COR-L47 (cell line): ENCODE results near the gene RAD23B.

Experiments used
- DNase-seq: peaks from one replicate; lab custom pipeline; 2025; lab: John Stamatoyannopoulos, UW

The RAD23B gene

DNA sequence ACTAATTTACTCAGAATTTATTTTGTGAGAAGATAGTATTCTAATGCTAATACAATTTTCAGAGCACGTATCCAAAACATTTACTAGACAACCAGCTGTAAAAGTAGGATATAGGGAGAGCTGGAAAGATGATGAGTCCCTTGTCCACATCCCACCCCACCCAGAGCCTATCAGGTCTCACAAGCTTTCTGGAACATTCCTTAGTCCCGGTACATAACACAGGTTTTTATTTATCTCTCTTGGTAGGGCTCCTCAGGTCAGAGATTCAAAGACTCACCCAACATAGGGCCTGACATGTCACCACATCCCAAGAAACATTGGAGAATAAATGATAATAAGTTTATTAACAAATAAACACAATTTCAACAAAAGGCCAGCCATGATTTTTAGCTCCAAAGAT lies 13.8 kb upstream of the RAD23B start:
- no peak for DNase-seq

DNA sequence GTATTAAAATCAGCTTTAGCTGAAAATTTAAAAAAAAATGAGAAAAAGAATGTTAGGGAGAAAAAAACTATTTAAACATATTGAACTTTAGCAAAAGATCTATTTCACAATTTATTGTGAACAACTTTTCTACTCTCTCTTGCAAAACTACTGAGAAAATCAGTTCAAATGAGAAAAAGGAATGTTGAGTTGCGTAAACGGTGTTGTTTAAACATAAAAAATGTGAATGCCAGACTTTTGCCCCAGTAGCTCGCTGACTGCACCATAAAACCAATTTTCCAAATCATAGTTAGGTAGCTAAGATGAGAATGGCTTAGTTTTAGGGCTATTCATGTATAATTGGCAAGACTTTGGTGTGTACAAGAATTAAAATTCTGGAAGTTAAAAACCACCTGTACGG lies 13.4 kb upstream of the RAD23B start:
- no peak for DNase-seq

DNA sequence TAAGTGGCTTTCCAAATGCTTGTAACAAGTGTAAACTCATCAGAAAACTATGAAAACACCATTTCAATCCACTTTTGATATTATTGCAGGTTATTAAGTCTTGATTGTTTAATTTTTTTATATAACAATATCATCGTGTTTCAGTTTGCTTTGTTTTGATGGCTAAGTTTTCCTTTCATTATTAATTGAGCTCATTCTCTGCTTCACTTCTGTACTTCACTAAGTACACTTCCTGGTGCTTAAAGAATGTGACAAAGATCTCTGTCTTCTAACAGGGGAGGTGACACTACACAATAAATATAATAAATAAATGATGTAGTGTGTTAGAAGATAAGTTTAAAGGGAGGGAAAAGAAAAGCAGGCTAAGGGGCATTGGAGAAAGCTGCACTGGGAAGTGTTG lies 13.0 kb upstream of the RAD23B start:
- DNase-seq, result no peak

DNA sequence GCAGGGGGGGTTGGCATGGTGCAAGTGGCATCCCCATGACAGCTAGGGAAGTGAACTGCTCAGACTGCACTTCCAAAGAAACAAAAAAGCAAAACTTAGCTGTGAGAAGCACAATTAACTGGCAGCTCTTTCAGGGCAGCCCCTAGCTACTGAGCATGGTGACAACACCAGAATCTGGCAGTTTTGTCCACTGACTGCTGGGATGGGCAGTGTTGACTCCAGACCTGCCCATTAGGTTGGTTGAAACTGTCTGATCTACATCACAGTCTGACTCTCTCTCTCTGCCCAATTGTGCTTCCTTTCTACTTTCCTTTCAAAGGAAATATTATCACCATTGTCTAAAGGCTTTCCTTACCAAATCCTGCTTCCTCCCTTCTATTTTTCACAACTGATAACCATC lies 12.5 kb upstream of the RAD23B start:
- no peak for DNase-seq

DNA sequence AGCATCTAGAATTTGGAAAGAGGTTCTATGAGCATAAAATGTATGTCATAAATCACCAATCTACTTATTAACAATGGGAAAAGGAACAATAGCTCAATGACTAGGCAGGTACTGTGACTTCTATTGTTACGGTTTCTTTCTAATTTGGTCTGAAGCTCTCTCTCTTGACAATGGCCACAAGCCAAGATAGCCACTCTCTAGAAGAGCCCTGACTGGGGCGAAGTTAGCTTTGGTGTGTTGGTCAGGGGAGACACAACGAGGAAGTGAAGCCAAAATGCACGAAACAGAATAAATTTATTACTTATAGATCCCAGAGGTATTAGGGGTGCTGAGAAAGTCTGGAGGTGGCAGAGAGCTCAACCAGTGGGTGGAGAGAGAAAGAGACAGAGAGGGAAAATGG lies 9.4 kb upstream of the RAD23B start:
- DNase-seq, result peak; percentile 65

DNA sequence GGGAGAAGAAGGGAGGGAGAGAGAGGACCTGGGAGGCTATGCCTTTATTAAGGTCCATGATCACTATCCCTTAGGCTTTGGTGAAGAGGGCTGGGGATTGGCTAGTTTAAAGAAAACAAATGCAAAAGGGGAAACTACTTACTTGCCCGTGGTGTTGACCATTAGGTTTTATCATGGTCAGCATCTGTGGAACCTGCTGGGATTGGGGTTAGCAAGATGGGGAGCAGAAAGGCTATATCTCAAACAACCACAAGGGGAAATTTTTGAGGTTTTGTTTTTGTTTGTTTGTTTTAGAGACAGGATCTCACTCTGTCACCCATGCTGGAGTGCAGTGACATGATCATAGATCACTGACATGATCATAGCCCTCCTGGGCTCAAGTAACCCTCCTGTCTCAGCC lies 9.0 kb upstream of the RAD23B start:
- no peak for DNase-seq

DNA sequence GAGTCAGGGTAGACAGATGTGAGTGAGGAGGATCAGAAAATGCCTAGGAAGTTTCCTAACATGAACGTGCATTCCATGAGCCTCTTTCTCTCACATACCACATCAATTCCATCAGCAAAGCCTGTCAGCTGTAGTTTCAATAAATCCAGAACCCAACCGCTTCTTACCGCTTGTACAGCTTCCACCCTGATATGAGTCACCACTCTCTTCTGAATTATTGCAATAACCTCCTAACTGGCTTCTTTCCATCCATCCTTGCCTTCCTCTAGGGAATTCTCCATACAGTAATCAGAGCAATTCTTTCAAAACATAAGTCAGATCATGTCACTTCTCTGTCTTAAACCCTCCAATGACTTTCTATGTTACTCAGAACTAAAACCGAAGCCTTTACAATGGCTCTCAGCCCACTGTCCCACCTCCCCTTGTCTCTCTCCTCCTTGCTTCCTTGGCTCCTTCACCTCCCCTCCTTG lies 8.1 kb upstream of the RAD23B start:
- no peak for DNase-seq

DNA sequence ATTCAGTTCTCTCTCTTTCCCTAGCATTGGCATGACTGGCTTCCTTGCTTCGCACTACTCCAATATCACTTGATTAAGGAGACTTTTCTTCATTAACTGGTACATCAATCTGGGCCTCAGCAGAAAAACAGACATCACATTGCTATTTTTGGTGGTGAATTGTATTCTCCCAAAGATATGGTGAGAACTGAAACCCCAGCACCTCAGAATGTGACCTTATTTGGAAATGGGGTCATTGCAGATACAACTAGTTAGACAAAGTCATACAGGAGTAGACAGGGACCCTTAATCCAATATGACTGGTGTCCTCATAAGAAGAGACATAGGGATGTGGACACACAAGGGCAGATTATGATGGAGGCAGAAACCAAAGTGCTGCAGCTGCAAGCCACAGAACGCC lies 7.5 kb upstream of the RAD23B start:
- DNase-seq, result no peak

DNA sequence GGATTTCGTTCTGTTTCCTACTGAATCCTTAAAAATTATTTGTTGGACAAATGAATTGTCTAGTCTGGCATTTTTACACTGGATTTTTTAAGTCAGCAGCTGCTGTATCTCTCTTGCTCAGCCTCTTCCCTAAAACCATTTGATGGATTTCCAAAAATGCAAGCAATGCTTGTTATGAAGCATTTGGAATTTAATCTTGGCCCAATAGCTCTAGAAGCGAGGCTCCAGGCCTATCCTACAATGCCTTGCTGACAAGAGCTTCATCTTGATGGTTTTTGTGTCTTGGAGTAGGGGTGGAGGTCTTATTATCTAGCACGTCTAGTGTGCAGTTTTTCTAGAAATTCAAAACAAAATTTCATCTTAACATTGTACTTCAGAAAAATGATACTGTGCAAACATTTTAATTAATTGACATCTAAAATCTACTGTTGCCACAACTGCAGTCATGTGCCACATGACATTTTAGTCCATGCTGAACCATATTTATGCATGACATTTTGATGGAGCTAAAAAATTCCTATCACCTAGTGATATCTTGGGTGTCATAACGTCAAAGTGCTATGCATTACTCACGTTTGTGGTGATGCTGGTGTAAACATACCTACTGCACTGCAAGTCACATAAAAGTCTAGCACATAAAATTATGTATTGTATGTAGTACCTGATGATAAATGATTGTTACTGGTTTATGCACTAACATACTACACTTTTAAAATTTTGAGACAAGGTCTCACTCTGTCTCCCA lies 5.9 kb upstream of the RAD23B start:
- DNase-seq, result no peak

DNA sequence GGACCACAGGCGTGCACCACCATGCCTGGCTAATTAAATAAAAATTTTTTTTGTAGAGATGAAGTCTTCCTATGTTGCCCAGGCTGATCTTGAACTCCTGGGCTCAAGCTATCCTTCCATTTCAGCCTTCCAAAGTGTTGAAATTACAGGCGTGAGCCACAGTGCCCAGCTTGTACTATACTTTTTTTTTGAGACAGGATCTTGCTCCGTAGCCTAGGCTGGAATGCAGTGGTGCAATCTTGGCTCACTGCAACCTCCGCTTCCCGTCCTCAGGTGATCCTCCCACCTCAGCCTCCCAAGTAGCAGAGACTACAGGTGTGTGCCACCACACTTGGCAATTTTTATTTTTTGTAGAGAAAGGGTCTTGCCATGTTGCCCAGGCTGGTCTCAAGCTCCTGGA lies 5.3 kb upstream of the RAD23B start:
- no peak for DNase-seq

DNA sequence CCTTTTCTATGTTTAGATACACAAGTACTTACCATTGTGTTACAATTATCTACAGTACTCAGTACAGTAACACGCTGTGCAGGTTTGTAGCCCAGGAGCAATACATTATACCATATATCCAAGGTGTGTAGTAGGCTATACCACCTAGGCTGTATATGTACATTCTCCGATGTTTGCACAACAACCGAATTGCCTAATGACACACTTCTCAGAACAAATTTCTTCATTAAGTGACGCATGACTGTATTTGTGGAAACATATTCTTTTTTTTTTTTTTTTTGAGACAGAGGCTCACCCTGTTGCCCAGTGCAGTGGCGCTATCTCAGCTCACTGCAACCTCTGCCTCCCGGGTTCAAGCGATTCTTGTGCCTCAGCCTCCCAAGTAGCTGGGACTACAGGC lies 4.0 kb upstream of the RAD23B start:
- no peak for DNase-seq

DNA sequence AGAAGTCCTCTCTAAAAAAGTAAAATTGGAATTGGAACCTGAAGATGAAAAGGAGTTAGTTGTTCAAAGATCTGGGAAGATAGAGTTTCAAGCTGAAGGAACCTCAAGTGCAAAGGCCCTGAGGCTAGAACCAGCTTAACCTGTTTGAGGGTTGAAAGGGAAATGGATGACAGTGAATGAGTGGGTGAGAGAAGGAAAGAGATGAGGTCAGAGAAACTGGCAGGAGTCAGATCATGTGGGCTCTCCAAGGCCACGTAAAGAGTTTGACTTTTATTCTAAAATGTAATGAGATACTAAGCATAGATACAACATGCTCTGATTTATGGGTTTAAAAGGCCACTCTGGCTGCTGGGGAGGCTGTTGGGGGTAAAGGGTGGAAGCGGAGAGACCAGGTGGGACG lies 2.5 kb upstream of the RAD23B start:
- no peak for DNase-seq

DNA sequence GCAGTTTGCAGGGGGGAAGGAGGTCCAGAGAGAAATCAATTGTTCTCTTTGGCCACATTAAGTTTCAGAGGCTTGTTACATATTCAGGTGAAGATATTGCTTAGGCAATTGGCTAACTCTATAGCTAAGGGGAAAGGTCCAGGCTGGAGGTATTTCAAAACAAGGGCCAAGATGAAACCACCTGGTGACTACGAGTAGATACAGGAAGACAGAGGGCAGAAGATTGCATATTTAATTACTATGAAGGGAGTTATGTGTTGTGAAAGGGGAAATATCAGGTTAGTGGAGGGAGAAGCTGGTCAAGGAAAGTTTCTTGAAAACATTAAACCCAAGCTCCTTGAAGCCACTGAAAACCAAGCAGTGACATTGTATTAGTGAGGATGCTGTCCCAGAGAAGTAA lies 1.9 kb upstream of the RAD23B start:
- DNase-seq, result no peak

DNA sequence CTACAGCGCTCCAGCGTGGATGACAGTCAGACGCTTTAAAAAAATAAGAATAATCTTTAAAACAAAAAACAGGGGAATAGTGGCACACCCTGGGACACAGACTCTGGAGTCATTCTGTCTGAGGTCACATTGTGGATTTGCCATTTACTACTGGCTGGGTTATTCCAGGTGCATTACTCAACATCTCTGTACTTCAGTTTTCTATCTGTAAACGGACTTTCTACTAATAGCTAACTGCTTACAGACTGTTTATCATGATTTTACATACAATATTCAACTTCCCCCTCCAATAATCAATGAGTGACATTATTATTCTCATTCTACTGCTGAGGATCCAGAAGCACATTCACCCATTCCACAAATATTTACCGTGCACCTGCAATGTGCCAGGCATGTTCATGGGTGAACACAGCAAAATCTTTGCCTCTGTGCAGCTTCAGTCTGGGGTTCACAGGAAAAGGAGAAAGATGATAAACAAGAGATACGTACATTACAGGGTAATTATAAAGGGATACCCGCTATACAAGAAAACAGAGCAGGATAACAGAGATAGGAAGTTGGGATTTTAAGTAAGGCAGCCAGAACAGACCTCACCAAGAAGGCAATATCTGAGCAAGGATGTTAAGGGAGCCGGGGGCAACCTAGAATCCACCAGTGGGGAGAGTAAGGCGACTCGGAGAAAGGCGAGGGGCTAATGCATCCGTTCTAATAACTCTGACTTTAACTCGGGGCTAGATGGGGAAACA lies 984 bp upstream of the RAD23B start:
- no peak for DNase-seq

DNA sequence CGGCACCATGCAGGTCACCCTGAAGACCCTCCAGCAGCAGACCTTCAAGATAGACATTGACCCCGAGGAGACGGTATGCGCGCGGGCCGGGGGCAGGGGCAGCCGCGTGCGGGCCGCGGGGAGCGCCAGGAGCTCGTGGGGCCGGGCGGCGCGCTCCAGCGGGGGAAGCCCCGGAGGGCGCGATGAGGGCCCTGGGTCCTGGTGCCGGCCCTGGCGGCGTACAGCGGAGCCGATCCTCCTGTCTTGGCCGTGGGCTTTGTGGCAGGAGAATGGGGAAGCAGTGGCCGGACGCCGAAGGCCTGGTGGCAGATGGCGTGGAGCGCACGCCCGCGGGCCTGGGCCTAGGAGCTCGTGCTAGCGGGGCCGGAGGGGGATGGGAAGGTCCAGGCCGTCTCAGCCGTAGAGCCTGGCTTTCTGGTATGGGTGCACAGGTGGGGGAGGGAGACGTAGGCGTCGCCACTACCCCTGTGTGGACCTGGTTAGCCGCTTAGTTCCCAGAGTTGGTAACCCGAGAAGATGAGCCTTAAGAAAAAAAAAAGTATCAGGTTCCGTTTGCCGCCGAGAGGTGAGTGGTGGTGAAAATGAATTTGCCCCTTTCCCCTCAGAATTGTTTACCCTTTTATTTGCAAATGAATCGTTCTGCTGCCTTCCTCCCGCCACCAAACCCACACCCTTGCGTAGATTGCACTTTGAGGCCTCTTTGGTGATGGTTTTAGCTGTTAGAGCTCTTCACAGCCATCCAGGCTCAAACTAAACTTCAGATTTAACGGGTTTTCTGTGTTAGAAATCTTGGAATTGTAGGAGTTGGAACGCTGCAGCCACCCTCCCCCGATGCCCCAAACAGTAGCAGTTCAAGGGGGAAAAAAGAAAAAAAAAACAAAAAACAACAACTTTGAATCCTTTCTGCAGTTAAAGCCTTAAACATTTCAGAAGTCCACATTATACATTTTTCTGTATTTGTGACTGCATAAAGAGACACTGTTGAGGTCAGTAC lies 841 bp downstream of the RAD23B start:
- peak; percentile 70 for DNase-seq

DNA sequence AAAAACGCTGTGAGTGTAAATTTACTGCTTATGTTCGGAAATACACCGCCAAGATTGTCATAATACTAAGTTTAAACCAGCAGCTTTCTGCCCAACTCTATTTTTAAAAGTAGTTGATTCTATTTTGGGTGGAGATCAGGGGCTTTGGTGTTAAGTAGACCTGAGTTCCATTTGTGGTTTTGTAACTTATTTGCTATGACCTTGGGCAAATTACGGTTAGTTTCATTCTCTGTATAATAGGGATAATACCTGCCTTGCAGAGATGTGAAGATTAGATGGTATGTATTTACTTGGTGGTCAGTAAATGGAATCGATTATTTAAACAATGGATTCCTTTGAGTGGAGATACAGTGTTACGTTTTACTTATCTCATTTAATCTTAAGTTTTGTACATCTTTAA lies 1.6 kb downstream of the RAD23B start:
- DNase-seq, result no peak

DNA sequence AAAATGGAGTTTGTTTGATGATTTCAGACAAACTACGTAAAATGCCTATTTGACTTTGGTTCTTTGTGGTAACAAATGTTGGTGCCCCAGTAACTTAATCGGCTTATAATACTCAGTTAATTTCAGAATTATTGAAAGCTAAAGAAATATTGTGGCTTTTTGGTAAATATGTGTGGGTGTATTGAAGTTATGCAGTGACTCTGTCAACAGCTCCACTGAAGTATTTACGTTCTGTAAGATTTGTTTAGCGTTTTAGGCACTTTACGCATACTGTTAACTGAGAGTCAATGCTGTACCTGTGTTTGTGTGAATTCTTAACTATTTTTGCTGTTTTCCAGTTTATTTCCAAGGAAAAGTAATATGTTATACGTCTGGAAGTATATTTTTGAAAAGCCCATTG lies 2.2 kb downstream of the RAD23B start:
- no peak for DNase-seq

DNA sequence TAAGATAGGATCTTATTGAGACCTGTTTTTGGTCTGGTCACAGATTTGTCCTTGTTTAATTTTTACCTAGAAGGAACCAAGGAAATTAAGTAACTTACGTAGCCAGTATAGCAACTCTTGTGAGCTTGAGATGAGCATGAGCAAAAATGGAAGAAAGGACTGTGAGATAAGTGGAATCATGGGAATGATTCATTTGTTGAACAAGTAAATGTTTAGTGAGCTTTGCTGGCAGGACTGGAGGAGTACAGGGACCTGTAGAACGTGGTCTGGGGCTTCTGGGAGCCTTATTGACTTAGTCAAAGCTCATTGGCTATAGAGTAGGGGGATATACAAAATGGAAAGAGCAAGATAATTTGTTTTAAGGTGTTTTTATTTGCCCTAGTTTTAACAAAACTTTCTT lies 3.0 kb downstream of the RAD23B start:
- DNase-seq, result no peak

DNA sequence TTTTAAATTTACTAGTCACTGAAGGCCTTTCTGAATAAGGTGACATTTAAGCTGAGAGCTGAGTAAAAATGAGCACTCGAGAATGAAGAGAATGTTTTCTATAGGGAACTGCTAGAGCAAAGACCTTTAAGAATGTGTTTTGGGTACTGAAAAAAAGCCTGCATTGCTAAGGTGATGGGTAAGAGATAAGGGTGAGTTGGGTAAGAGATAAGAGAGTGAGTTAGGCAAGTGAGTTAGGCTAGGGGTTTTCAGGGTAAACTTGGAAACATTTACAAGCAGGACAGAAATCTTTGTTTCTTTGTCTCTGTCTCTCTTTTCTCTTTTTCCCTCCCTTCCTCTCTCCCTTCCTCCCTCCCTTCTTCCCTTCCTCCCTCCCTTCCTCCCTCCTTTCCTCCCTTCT lies 5.6 kb downstream of the RAD23B start:
- DNase-seq, result no peak

DNA sequence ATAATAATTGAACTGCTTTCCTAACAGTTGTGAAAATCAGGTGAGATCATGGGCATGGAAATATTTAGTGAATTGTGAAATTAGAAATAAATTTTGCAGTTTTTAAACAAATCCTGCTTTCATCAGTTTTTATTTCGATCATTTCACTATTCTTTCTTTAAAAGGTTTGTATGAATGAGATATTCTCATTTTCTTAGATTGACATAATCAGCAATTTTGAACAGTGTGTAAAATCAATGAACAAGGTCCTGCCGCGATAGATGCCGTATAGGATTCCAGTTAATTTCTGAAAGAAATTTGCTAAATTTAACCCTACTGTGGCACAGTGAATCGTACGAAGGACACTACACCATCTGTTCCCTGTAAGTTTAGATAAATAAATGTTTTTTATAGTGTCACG lies 7.5 kb downstream of the RAD23B start:
- DNase-seq, result no peak

DNA sequence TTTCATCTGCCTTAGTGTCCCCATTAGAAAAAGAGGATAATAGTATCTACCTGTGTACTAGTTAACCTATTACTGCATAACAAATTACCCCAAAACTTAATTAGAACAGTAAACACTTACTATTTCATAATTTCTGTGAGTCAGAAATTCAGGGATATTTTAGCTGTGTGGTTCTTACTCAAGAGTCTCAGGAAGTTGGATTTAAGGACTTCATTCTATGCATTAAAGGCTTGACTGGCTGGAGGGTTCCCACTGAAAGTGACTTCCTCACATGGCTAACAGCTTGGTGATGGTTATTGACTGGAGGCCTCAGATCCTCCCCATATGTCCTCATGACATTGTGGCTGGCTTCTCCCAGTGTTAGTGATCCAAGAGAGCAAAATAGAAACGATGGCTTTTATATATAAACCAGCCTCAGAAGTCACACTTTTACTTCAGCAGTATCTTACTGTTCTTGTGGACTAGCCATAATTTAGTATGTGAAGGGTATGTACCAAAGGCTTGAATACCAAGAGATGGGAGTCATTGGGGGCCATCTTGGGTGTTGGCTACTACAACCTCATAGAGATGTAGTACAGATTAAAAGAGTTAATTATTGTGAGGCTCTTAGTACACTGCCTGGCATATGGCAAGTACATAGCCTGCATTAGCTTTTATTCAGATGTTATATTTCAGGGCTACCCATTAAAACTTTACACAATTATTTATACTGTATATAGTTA lies 9.9 kb downstream of the RAD23B start:
- DNase-seq, result no peak

DNA sequence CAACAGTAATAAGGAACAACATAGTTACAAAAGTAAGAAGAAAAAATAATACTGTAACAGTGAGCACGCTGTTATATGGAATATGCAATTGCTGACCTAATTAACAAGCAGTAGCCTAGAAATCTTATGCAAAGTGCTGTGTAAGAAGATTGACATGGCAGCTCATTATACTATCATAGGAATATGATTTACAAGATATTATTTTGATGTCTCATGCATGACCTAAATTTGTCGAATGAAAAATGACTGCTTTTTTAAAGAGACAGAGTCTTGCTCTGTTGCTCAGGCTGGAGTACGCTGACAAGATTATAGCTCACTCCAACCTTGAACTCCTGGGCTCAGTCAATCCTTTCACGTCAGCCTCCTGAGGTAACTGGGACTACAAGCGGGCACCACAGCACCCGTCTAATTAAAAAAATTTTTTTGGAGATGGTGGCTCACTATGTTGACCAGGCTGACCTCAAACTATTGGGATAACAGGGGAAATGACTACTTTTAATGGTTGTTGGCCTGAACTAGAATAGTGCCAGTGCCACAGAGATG lies 10.5 kb downstream of the RAD23B start:
- DNase-seq, result no peak
